GM23338 (cell line): ENCODE data around the gene DPH5. TPM values are rescaled to one million over a fixed set of nuclear protein-coding genes. Genes with fewer than 3 reads are reported as not detected.

Experiments
- ATAC-seq: fragments of 200-7000 bp; cut with Tn5 transposase; 3 replicates; pipeline ENCODE4 v1.9.1; 2020
- DNase-seq: peaks from one replicate; pipeline ENCODE4 v3.0.0-alpha.2; 2015; ENCODE audit warnings: low spot score
- H2AFZ ChIP-seq: fragments of 200-600 bp; sonication (generic); 2 replicates; pipeline ENCODE4 v1.8.0; 2016; ENCODE audit warnings: antibody characterized with exemption, mild to moderate bottlenecking, moderate library complexity
- H3F3A ChIP-seq: fragments of 200-600 bp; sonication (generic); replicated peaks from 2 replicates; pipeline ENCODE4 v1.8.0; 2017; ENCODE audit warnings: antibody characterized with exemption, mixed run types, low read depth
- H3K27ac ChIP-seq: fragments of 200-600 bp; sonication (generic); 2 replicates; pipeline ENCODE4 v1.6.1; 2016; ENCODE audit warnings: low read depth
- H3K27me3 ChIP-seq: fragments of 200-600 bp; sonication (generic); 2 replicates; pipeline ENCODE4 v1.8.0; 2016; ENCODE audit warnings: mild to moderate bottlenecking, mixed run types, moderate library complexity; ENCODE audit not compliant: insufficient read depth
- H3K36me3 ChIP-seq: fragments of 200-600 bp; sonication (generic); 2 replicates; pipeline ENCODE4 v1.8.0; 2016; ENCODE audit warnings: mild to moderate bottlenecking; ENCODE audit not compliant: insufficient read depth
- H3K4me1 ChIP-seq: fragments of 200-600 bp; sonication (generic); 2 replicates; pipeline ENCODE4 v1.8.0; 2016; ENCODE audit warnings: mild to moderate bottlenecking, moderate library complexity; ENCODE audit not compliant: insufficient read depth
- H3K4me2 ChIP-seq: fragments of 200-600 bp; sonication (generic); 2 replicates; pipeline ENCODE4 v1.7.1; 2017; ENCODE audit warnings: mixed run types
- H3K4me3 ChIP-seq: fragments of 200-600 bp; sonication (generic); 2 replicates; pipeline ENCODE4 v1.6.1; 2016; ENCODE audit warnings: mixed run types
- H3K79me2 ChIP-seq: fragments of 200-600 bp; sonication (generic); replicated peaks from 2 replicates; pipeline ENCODE4 v1.8.0; 2017; ENCODE audit warnings: mild to moderate bottlenecking; ENCODE audit not compliant: insufficient read depth
- H3K9me2 ChIP-seq: fragments of 200-600 bp; sonication (generic); 2 replicates; pipeline ENCODE4 v1.8.0; 2017; ENCODE audit not compliant: insufficient read depth
- H4K20me1 ChIP-seq: fragments of 200-600 bp; sonication (generic); replicated peaks from 2 replicates; pipeline ENCODE4 v1.8.0; 2017; ENCODE audit warnings: mild to moderate bottlenecking; ENCODE audit not compliant: insufficient read depth
- H3K27ac Mint-ChIP-seq: 2 replicates; pipeline ENCODE4 v1.8.0; 2020; ENCODE audit warnings: inconsistent platforms, mild to moderate bottlenecking, moderate library complexity, mixed read lengths
- H3K27me3 Mint-ChIP-seq: 3 replicates; pipeline ENCODE4 v1.8.0; 2022; ENCODE audit warnings: low read depth, mild to moderate bottlenecking, moderate library complexity, mixed read lengths, inconsistent platforms; ENCODE audit not compliant: insufficient read depth, poor library complexity
- H3K36me3 Mint-ChIP-seq: 3 replicates; pipeline ENCODE4 v1.8.0; 2021; ENCODE audit warnings: low read depth, mild to moderate bottlenecking, inconsistent platforms, moderate library complexity, mixed read lengths
- H3K4me1 Mint-ChIP-seq: 3 replicates; pipeline ENCODE4 v1.8.0; 2020; ENCODE audit warnings: mild to moderate bottlenecking, inconsistent platforms, mixed read lengths
- H3K4me3 Mint-ChIP-seq: 3 replicates; pipeline ENCODE4 v1.8.0; 2021; ENCODE audit warnings: moderate library complexity, mild to moderate bottlenecking, inconsistent platforms, mixed read lengths
- H3K9me3 Mint-ChIP-seq: 3 replicates; pipeline ENCODE4 v1.8.0; 2020; ENCODE audit warnings: moderate library complexity, mild to moderate bottlenecking, inconsistent platforms, mixed read lengths
- CREB1 ChIP-seq: fragments of 250-450 bp; sonication (Bioruptor Pico); IDR thresholded peaks from 2 replicates; pipeline ENCODE4 v1.5.0; 2020; ENCODE audit warnings: low read depth, mild to moderate bottlenecking, moderate library complexity
- EZH2 ChIP-seq: fragments of 200-600 bp; sonication (generic); IDR thresholded peaks from one replicate; pipeline ENCODE4 v1.8.0; 2017; ENCODE audit warnings: antibody characterized with exemption, mild to moderate bottlenecking, low read depth; ENCODE audit not compliant: unreplicated experiment
- NANOG ChIP-seq: IDR thresholded peaks from 2 replicates; pipeline ENCODE4 v1.6.1; 2016; ENCODE audit warnings: antibody characterized with exemption, borderline replicate concordance
- POLR2AphosphoS5 ChIP-seq: IDR thresholded peaks from 2 replicates; pipeline ENCODE4 v1.6.1; 2016; ENCODE audit warnings: antibody characterized with exemption, low read depth
- STAT1 ChIP-seq: IDR thresholded peaks from one replicate; pipeline ENCODE4 v1.6.1; 2016; ENCODE audit warnings: antibody characterized with exemption; ENCODE audit not compliant: unreplicated experiment
- ZNF114 ChIP-seq: fragments of 250-450 bp; sonication (Bioruptor Pico); IDR thresholded peaks from 2 replicates; pipeline ENCODE4 v1.5.0; 2020; ENCODE audit warnings: mild to moderate bottlenecking, moderate library complexity
- polyA plus RNA-seq: library from polyadenylated mRNA; unstranded; fragments of >200 nt; fragmentation: Nextera tagmentation; extraction: Ambion mirVana; gene quantifications from 2 replicates; pipeline ENCODE4 v1.2.1, GENCODE V29; 2016
- total RNA-seq: library from RNA; depleted of rRNA; stranded (reverse); fragments of >200 nt; shearing (Covaris generic); gene quantifications from 2 replicates; pipeline ENCODE4 v1.2.3, GENCODE V29; 2014
- TF ChIP-seq, protein P1 (sequence below), 2 experiments: fragments of 200-600 bp in 1 of 2; sonication (generic) in 1 of 2; conservative IDR thresholded peaks; 2 replicates each; pipeline versions ENCODE4 v1.5.1 to v1.6.1; 2016 to 2017; ENCODE audit warnings: antibody characterized with exemption in 2 of 2, low read depth in 2 of 2, mild to moderate bottlenecking in 2 of 2, moderate library complexity in 1 of 2
- TF ChIP-seq, protein P2 (sequence below): IDR thresholded peaks from one replicate; pipeline ENCODE4 v1.6.1; 2018; ENCODE audit warnings: antibody characterized with exemption; ENCODE audit not compliant: unreplicated experiment
- TF ChIP-seq, protein P3 (sequence below): fragments of 250-450 bp; sonication (Bioruptor Pico); IDR thresholded peaks from 2 replicates; pipeline ENCODE4 v1.5.0; 2020; ENCODE audit warnings: mild to moderate bottlenecking, moderate library complexity
- TF ChIP-seq, protein P4 (sequence below): IDR thresholded peaks from 2 replicates; pipeline ENCODE4 v1.6.1; 2016; ENCODE audit warnings: antibody characterized with exemption

The DPH5 gene
- total and polyA plus RNA-seq, 2 experiments from 2014 or later, result 50.6 to 53.5 TPM

DNA sequence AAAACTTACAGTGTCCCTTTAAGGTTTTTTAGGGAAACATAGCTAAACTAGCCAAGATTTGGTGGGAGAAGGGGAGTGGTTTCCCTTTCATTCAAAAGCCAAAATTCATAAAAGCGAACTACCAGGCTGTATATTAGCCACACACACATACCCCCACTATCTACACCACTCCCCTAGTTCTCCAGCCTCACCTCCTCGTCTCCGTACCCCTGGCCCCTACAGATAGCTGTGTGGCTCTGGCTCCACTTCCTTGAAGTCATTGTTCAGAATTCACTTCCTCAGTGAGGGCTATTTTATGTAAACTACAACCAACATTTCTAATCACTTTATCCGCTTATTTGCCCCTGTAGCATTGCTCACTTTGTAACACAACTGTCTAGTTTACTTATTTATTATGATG lies 5.3 kb upstream of the DPH5 start (continued):
- TF ChIP-seq, protein P1, sequence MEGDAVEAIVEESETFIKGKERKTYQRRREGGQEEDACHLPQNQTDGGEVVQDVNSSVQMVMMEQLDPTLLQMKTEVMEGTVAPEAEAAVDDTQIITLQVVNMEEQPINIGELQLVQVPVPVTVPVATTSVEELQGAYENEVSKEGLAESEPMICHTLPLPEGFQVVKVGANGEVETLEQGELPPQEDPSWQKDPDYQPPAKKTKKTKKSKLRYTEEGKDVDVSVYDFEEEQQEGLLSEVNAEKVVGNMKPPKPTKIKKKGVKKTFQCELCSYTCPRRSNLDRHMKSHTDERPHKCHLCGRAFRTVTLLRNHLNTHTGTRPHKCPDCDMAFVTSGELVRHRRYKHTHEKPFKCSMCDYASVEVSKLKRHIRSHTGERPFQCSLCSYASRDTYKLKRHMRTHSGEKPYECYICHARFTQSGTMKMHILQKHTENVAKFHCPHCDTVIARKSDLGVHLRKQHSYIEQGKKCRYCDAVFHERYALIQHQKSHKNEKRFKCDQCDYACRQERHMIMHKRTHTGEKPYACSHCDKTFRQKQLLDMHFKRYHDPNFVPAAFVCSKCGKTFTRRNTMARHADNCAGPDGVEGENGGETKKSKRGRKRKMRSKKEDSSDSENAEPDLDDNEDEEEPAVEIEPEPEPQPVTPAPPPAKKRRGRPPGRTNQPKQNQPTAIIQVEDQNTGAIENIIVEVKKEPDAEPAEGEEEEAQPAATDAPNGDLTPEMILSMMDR (conservative IDR thresholded peaks at IDR 0.05; ENCODE audit: low read depth in 2 of 2), result no peak
- TF ChIP-seq POLR2AphosphoS5 (no peak), CREB1 (no peak), NANOG (no peak), STAT1 (no peak)
- TF ChIP-seq, protein P2, sequence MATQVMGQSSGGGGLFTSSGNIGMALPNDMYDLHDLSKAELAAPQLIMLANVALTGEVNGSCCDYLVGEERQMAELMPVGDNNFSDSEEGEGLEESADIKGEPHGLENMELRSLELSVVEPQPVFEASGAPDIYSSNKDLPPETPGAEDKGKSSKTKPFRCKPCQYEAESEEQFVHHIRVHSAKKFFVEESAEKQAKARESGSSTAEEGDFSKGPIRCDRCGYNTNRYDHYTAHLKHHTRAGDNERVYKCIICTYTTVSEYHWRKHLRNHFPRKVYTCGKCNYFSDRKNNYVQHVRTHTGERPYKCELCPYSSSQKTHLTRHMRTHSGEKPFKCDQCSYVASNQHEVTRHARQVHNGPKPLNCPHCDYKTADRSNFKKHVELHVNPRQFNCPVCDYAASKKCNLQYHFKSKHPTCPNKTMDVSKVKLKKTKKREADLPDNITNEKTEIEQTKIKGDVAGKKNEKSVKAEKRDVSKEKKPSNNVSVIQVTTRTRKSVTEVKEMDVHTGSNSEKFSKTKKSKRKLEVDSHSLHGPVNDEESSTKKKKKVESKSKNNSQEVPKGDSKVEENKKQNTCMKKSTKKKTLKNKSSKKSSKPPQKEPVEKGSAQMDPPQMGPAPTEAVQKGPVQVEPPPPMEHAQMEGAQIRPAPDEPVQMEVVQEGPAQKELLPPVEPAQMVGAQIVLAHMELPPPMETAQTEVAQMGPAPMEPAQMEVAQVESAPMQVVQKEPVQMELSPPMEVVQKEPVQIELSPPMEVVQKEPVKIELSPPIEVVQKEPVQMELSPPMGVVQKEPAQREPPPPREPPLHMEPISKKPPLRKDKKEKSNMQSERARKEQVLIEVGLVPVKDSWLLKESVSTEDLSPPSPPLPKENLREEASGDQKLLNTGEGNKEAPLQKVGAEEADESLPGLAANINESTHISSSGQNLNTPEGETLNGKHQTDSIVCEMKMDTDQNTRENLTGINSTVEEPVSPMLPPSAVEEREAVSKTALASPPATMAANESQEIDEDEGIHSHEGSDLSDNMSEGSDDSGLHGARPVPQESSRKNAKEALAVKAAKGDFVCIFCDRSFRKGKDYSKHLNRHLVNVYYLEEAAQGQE, result no peak

DNA sequence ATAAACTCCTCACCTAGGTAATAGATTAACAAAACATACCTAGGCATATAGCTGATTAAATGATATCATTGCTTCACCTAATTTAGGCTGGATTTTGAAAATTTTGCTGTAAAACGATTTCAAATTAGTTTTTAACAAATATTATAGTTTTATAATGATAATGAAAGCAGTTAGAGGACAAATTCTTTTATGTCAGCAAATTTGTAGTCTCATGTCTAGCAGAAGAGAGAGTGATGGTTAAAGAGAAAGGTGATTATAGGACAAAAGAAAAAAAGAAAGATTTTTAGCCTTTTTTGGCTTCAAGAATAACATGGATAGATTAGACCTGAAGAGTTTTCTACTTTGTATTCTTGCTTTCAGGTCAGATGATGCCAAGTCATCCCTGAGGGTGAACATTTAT lies 3.6 kb upstream of the DPH5 start:
- no peak for DNase-seq
- no peak overlapping the region for H3K4me3 ChIP-seq
- TF ChIP-seq, protein P3, sequence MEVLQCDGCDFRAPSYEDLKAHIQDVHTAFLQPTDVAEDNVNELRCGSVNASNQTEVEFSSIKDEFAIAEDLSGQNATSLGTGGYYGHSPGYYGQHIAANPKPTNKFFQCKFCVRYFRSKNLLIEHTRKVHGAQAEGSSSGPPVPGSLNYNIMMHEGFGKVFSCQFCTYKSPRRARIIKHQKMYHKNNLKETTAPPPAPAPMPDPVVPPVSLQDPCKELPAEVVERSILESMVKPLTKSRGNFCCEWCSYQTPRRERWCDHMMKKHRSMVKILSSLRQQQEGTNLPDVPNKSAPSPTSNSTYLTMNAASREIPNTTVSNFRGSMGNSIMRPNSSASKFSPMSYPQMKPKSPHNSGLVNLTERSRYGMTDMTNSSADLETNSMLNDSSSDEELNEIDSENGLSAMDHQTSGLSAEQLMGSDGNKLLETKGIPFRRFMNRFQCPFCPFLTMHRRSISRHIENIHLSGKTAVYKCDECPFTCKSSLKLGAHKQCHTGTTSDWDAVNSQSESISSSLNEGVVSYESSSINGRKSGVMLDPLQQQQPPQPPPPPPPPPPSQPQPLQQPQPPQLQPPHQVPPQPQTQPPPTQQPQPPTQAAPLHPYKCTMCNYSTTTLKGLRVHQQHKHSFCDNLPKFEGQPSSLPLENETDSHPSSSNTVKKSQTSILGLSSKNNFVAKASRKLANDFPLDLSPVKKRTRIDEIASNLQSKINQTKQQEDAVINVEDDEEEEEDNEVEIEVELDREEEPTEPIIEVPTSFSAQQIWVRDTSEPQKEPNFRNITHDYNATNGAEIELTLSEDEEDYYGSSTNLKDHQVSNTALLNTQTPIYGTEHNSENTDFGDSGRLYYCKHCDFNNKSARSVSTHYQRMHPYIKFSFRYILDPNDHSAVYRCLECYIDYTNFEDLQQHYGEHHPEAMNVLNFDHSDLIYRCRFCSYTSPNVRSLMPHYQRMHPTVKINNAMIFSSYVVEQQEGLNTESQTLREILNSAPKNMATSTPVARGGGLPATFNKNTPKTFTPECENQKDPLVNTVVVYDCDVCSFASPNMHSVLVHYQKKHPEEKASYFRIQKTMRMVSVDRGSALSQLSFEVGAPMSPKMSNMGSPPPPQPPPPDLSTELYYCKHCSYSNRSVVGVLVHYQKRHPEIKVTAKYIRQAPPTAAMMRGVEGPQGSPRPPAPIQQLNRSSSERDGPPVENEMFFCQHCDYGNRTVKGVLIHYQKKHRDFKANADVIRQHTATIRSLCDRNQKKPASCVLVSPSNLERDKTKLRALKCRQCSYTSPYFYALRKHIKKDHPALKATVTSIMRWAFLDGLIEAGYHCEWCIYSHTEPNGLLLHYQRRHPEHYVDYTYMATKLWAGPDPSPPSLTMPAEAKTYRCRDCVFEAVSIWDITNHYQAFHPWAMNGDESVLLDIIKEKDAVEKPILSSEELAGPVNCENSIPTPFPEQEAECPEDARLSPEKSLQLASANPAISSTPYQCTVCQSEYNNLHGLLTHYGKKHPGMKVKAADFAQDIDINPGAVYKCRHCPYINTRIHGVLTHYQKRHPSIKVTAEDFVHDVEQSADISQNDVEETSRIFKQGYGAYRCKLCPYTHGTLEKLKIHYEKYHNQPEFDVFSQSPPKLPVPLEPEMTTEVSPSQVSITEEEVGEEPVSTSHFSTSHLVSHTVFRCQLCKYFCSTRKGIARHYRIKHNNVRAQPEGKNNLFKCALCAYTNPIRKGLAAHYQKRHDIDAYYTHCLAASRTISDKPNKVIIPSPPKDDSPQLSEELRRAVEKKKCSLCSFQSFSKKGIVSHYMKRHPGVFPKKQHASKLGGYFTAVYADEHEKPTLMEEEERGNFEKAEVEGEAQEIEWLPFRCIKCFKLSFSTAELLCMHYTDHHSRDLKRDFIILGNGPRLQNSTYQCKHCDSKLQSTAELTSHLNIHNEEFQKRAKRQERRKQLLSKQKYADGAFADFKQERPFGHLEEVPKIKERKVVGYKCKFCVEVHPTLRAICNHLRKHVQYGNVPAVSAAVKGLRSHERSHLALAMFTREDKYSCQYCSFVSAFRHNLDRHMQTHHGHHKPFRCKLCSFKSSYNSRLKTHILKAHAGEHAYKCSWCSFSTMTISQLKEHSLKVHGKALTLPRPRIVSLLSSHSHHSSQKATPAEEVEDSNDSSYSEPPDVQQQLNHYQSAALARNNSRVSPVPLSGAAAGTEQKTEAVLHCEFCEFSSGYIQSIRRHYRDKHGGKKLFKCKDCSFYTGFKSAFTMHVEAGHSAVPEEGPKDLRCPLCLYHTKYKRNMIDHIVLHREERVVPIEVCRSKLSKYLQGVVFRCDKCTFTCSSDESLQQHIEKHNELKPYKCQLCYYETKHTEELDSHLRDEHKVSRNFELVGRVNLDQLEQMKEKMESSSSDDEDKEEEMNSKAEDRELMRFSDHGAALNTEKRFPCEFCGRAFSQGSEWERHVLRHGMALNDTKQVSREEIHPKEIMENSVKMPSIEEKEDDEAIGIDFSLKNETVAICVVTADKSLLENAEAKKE (CRISPR knock-in tag), result no peak
- TF ChIP-seq EZH2 (no peak), NANOG (no peak), POLR2AphosphoS5 (no peak), CREB1 (no peak), ZNF114 (CRISPR knock-in tag) (no peak)
- TF ChIP-seq, protein P1 (conservative IDR thresholded peaks at IDR 0.05; ENCODE audit: low read depth in 2 of 2), result no peak
- TF ChIP-seq, protein P4, sequence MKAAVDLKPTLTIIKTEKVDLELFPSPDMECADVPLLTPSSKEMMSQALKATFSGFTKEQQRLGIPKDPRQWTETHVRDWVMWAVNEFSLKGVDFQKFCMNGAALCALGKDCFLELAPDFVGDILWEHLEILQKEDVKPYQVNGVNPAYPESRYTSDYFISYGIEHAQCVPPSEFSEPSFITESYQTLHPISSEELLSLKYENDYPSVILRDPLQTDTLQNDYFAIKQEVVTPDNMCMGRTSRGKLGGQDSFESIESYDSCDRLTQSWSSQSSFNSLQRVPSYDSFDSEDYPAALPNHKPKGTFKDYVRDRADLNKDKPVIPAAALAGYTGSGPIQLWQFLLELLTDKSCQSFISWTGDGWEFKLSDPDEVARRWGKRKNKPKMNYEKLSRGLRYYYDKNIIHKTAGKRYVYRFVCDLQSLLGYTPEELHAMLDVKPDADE, result no peak

More for the DNA sequence above, 3.6 kb upstream of the DPH5 start:
- Mint-ChIP-seq H3K4me1 (peaks cover 16% of the 10 kb centered on the region; the same call in 2 of the 3 replicates), H3K27ac (no peak overlapping the region), H3K9me3 (no peaks in the 10 kb centered on the region), H3K4me3 (no peak overlapping the region), H3K27me3 (no peaks in the 10 kb centered on the region), H3K36me3 (peaks cover 10% of the 10 kb centered on the region; the same call in 2 of the 3 replicates)
- Histone ChIP-seq H3K27ac (no peak overlapping the region), H3K9me2 (no peaks in the 10 kb centered on the region), H3K36me3 (no peaks in the 10 kb centered on the region), H3K27me3 (no peaks in the 10 kb centered on the region), H3K4me1 (peaks cover 13% of the 10 kb centered on the region; the same call in 1 of the 2 replicates), H3K4me2 (no peak overlapping the region), H3F3A (no peaks in the 10 kb centered on the region), H2AFZ (no peak overlapping the region), H4K20me1 (no peaks in the 10 kb centered on the region), H3K79me2 (peaks cover 67% of the 10 kb centered on the region)
- ATAC-seq, result no peak
